HT1080 (cell line): ENCODE data around the gene NAV2. TPM values are rescaled to one million over a fixed set of nuclear protein-coding genes. Genes with fewer than 3 reads are reported as not detected.
A peak's percentile ranks its signal among the peaks of the same experiment; 100 is the strongest.
"Not testable (repeated sequence)": the region's sequence is repeated elsewhere in the genome, so short reads cannot be mapped to it uniquely, and the experiment has no call there.

Source experiments
- DNase-seq: peaks from one replicate; pipeline ENCODE4 v3.0.0-alpha.2; 2015; ENCODE audit warnings: low read depth
- total RNA-seq: library from RNA; depleted of rRNA; stranded (reverse); fragments of >200 nt; shearing (Covaris generic); gene quantifications from 2 replicates; pipeline ENCODE4 v1.2.3, GENCODE V29; 2014

The NAV2 gene
- total RNA-seq, 1 experiment from 2014 or later = 2.2 TPM

DNA sequence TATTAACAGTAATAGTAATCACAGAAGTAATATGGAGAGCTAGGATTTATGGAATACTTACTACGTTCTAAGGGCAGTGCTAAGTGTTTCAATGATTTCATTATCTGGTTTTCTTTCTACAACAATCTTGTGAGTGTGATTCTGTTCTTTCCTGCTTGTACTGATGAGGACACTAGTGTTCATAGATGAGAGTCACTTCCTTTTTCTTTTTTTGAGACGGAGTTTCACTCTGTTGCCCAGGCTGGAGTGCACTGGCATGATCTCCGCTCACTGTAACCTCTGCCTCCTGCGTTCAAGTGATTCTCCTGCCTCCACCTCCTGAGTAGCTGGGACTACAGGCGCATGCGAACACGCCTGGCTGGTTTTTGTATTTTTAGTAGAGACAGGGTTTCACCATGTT is 366.2 kb downstream of the NAV2 start:
- no peak for DNase-seq

DNA sequence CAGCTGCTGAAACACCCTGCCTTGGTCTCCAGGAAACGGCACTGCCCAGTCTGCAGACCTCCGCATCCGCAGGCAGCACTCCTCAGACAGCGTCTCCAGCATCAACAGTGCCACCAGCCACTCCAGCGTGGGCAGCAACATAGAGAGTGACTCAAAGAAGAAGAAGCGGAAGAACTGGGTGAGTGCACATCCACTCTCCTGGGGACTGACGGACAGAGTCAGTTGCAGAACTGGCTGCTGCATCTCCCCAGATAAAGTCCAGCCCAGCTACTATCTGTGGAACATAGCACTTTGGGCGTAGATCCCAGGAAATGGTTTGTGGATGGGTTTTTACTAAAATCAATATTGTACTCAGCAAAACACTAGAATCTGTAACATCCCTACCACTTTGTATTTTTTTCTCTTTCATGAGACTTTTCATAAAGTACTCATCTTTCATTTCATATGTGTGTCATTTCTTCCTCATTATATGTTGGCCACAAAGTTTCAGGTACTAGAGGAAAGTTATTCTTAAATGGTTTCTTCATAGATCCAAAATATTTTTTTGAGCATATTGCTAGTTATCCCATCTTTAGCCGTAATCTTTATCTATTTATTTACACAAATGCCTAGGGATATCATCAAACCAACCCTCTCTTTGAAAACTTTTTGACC is 367.5 kb downstream of the NAV2 start:
- no peak for DNase-seq

DNA sequence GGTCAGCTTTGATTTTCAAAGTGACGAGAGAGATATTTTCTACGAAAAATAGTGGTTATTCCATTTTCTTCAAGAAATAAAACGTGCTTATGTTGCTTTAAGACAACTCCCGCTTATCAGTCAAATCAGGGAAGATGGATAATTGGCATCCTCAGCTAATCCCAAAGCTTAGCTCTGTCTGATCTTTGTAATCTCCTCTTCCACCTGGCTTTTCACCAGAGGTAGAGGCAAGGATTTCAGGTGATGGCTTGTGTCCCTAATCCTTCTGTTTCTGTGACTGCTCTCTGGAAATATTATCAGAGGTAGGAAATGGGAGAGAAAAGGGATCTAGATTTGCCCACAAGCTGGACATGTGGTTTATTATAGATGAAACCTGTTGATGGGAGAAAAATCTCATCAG is 368.7 kb downstream of the NAV2 start:
- no peak for DNase-seq

DNA sequence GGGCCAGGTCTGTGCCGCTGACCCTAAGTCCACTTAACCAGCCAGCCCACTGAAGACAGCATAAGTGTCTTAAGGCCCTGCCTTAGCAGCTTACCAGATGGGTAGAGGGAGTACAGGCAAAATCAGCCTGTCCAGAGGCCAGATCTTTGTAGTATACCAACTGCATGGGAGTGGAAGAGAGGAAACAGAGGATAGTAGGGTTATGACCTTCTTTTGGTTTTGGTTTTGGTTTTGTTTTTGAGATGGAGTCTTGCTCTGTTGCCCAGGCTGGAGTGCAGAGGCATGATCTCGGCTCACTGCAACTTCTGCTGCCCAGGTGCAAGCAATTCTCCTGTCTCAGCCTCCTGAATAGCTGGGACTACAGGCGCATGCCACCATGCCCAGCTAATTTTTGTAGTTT is 371.2 kb downstream of the NAV2 start:
- DNase-seq = not testable (repeated sequence)

DNA sequence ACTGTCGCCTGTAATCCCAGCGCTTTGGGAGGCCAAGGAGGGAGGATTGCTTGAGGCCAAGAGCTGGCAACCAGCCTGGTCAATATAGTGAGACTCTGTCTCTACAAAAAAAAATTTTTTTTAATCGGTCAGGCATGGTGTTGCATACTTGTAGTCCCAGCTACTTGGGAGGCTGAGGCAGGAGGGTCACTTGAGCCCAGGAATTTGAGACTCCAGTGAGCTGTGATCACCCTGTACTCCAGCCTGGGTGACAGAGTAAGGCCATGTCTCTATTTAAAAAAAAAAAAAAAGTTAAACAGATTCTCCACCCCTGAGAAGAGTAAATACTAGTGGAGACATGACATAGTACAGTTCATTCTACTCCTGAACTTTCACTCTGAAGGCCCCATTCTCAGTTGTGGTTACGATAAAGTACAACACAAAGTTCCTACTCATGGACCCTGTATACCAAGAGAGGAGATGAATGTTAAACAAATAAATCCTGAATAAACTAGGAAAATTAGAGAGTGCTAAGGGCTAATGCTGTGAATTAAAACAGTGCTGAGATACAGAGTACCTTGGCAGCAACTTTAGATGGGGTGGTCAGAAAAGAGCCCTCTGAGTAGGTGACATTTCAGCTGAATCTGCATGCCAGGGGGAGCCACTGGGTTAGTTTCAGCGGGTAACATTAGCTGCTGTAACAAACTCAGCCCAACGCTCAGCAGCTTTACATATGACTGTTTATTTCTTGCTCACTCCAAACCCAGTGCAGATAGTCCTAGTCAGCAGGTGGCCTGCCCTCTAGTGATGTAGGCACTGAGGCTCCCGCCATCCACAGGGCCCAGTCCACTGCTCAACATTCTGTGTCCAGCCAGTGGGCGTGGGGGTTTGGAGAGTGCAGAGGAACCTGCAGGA is 372.5 kb downstream of the NAV2 start:
- no peak for DNase-seq

DNA sequence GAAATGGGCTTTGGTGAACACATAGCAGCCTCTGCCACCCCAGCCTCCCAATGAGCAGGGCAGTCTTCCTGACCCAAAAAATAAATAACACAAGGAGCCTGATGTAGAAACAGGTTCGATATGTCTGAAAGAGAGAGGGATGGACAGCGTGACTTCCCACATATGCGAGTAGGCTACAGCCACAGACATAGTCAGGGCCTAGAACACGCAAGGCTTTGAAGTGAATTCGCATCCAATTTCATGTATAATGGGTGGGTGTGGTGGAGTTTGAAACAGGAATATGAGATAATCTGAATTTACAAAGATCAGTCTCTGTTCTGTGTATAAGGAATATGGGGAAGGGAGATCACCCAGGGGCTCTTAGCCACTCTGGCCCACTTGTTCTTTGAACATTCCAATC is 373.3 kb downstream of the NAV2 start:
- DNase-seq = no peak

DNA sequence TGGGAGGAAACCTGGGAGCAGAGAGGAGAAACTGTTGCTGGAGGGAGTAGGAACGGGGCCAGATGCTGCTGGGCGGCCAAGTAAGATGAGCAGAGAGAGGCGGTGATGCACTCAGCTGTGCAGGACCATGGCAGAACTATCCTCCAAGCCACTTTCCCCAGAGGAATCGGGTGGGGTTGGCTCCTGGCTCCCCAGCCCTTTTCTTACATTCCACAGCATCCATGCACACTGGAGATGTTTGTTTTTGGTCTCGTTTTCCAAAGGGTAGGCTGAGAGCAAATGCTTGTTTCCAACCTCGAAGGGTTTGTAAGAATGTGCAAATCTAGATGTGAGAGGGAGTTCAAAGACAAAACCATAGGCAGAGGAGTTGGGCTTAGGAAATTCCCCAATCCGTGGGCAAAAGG is 374.5 kb downstream of the NAV2 start:
- no peak for DNase-seq

DNA sequence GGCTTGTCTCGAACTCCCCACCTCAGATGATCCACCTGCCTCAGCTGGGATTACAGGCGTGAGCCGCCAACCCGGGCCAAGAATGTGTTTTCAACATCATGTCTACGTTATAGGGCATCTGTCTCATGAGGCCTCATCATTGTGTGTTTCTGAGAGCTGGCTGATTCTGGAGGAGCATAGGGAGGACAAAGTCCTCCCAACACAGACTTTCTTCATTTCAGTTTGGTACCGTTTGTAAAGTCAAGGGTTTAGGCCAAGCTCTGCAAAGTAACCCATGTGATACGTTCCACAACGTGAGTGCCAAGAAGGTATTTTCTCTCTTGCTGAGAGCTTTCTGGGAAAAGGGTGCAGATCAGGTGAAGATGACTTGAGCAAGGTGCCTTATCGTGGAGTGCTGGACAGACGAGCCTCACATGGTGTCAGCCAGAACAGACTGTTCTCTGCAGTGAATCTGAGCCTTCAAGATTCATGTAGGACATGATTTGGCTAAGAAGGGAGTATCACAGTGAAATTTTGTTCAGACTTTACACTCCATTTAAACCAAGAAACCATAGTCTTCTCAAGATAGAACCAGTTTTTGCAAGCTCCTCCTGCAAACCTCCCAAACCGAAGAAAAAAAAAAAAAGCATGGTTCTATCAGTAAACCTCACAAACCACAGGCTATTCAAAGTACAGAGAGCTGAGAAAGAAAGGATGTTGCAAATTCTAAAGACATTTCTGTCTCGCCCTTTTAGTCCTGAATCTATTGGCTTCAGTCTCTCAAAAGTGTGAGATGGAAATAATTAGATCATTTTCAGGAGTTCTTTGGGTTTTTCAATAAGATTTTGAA is 376.0 kb downstream of the NAV2 start:
- DNase-seq = no peak

DNA sequence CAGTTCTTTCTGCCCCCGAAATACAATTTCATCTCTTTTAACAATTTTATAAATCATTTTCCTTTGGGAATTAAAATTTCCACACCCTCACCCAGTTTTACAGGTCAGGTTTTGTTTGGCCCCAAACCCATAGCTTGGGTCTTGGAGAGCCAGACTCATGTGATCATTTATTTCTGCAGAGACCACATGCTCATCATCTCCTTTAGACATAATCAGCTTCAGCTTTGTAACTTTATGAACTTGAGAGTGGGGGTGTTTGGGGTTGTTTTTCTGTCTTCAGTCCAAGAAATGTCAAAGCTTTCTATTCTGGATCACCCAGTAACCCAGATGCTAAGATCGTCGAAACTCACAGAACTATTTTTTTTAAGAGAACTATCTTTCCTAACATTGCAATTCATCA is 376.7 kb downstream of the NAV2 start:
- no peak for DNase-seq

DNA sequence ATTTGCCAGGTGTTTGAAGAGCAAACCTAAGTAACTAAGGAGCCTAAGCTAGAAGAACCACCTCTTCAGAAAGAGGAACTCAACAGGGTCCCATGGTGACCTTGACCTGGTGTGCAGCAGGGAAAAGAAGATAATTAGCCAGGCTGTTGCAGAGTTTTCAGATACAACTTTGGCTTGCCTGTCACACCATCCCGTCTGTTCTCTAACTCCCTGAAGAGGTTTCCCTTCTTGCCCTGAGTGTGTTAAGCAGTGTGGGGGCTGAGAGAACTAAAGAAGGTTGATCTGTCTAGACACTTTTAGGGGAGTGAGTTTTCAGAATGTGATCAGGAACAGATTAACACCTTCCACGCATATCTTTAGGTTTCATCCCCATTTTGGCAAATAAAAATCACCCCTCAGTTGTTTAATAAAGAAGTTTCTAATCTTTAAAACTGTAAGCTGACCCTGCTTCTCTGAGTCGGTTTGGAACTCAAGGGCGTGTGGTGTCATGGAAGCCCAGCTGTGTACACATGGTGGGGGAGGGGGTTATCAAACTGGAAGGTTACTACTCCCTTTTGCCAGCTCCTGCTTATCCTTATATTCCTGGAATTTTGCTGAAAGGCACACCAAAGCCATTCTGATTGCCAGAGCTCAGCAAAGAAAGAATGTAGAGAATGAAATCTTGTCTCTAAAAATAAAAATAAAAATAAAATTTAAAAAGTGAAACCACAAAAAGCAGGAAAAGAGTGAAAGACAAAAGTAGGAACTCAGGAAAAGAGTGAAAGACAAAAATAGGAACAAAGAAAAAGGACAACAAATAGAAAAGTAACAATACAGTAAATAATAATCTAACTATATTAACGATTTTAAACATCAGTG is 377.4 kb downstream of the NAV2 start:
- DNase-seq = no peak

DNA sequence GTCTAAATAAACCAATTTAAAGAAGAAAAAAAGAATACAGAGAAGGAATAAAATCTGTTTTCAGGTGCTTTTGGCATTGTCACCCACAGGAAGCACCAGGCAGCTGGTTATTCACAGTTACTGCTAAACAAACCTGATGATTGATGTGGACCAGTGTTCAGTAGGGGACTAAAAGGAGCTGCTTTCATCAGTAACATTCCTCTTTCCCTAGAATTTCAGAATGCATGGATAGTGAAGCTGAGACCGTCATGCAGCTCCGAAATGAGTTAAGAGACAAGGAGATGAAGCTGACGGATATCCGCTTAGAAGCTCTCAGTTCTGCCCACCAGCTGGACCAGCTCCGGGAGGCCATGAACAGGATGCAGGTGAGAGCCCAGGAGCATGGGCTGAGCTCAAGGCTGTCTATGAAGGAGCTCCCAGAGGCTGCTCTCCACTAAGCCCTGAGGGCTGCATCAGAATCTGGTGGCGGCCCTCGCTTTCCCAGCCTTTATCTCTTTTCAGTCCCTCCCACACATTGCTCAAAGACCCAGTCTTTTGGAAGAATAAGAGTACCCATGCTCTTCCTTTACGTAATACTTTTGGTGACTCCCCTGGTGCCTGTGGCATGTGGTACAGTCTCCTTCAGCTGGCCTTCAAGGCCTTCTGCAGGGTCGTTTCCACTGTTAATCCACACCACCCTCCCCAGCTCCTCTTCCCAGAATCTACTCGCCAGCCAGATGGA is 378.2 kb downstream of the NAV2 start:
- DNase-seq = no peak

DNA sequence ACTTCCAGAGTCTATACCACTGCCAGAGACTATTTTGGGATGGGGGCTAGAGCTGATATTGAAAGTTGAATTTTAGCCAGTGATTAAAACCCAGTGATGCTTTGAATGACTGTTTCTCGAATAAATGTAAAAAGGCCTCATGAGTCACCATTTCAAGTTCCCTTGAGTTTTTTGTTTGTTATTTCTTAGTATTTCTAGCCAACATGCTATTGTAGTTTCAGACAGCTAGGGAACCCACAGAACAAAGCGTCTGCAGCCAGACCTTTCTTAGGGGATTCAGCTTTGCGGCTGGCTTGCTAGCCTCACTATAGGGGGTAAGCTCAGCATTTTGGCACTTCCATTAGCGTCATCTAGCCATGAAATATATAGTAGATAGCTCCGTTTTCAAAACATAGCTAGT is 381.1 kb downstream of the NAV2 start:
- no peak for DNase-seq

DNA sequence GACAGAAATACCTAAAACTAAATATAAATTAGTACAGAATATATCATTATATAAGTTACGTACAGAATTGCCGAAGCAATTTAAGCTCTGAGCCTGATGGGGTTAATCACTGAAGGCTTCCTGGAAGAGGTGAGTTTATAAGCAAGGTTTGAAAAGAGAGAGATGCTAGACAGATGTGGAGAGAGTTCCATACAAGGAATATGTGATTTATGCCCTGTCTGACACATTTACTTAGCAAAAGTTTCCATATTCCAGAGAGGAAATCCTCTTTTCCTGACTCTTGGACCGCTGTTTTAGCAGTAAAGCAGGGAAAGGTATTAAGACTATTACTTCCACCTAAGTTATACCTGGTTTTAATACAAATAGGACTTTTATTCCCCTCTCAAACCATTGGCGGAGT is 382.6 kb downstream of the NAV2 start:
- DNase-seq = no peak

DNA sequence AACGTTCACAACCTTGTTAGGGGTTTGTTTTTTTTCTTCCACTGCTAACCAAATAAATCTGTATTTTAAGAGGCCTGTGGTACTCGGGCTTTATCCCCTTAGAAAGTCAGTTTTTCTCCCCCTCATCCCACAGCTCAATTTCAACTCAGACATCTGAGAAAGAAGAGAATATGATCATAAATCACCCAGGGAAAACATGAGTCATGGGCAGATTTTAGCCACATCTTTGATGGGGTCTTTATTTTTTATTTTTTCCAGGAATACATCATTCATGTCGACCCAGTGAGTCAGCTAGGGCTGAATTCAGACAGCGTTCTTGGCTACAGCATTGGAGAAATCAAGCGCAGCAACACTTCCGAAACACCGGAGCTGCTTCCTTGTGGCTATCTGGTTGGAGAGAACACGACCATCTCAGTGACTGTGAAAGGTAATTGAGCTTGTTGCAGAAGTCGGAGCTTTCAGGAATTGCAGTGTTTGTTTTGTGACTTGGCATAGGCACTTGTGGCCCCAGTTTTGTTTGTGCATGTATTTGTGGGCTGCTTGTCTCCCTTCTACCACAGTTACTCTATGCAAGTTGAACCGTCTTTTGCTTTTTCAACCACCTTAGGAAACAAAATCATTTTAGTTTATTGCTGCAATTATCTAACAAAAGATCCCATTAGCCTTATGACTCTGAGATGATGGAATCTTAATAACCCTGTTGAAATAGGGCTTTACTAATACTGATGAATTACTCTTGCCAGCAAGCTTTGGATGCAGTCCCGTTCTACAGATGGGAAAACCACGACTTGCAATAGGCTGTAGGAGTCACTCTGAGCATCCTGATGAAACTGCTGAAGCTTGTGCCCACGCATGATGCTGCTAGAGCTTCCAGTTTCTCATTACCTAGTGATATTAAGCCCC is 384.9 kb downstream of the NAV2 start:
- peak; percentile 89 for DNase-seq

DNA sequence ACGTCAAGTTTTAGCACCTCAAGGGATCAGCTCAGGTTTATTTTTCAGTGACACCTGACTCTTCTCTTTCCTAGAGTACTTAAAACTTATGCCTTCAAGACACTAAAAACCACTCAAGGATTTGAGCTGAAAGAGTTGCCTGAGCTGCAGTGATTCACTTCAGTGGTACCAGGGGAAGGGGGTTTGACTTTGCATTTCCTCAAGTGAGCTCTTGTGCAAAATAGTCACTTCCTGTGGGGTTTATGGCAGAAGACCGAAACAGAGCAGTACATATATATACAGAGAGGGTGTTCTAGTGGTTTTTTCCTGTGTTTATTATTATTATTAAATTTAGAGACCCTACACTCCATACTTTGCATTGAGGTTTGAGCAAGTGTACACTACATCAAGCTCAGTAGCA is 386.9 kb downstream of the NAV2 start:
- peak; percentile 61 for DNase-seq

DNA sequence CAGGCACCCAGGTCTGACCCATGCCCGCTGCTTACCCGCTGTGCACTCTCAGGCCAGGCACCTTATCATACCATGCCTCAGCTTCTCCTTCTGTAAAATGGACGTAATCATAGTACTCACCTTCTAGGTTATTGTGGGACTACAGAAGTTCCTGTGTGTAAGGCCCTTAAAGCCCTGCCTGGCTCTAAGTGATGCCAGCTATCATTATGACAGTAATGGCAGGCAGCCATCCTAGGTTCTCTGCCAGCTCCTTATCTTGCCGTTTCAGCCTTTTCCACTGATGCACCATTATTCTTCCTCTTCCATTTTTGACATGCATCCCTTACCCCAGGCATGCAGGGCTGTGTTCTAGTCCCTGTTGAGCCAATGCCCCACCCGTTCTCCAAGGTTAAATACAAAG is 389.8 kb downstream of the NAV2 start:
- DNase-seq = no peak

DNA sequence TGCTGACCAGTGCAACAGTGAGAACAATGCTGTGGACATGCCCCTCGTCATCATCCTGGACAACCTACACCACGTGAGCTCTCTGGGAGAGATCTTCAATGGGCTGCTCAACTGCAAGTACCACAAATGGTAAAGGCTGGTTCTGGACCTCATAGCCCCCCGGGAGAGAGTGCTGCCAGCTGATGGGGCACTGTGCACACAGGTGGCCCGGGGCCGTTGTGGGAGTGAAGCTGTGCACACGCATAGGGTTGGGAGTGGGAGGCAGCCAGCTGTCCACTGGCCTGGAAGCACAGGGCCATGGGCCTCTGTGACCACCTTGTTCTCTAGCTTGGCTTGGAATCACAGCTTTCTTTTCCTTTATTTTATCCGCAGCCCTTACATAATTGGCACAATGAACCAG is 390.6 kb downstream of the NAV2 start:
- DNase-seq = no peak

DNA sequence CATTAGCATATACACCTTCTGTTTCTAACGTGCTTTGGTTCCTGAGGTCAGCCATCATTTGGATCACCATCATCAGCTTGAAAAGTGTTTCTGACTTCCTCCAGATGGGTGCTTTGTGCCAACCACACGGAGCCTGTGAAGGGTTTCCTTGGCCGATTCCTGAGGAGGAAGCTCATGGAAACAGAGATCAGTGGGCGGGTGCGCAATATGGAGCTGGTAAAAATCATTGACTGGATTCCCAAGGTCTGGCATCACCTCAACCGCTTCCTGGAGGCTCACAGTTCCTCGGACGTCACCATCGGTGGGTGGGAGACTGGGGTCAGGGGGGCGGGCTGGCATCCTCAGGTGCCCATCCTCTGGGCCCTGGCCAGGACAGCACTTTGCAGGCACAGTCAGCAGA is 392.8 kb downstream of the NAV2 start:
- DNase-seq = no peak

DNA sequence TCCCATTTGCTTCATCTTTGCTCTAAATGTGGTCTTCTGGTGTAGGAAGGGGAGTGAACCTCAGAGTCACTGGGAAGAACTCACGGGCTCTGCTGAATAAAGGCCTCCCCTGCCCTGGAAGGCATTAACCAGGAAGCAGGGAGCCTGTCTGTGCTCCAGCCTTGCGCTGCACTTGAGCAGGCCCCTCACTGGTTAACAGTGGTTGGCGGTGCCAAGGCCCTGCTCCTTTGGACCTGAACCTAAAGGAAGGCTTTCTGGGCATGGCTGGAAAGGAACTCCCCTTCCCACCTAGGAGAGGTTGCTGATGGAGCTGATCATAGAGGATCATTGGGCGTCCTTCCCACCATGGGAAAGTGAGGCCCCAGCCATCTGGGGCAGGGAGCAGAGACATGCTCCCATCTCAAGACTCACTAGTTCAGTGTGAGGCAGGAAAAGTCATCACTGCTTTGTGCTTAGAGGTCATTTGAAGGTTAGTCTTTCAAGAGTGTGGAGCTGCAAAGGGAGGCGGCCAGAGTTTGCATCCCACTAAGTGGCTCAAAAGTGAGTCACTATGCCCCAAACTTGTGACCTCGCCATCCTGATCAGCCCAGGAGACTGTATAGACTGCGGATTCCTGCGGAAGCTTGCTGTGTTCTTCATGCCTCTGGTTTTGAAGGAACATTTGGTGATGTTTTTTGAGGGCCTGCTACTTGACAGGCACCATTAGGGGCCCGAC is 397.3 kb downstream of the NAV2 start:
- DNase-seq = peak; percentile 10
